H9 (cell line): ENCODE results near the gene KRT81. TPM values are rescaled to one million over a fixed set of nuclear protein-coding genes. Genes with fewer than 3 reads are reported as not detected.

Source experiments
- DNase-seq: peaks from one replicate; pipeline ENCODE4 v3.0.0-alpha.2; 2017
- H2AFZ ChIP-seq: one replicate; pipeline ENCODE4 v1.6.1; 2013; ENCODE audit warnings: mild to moderate bottlenecking, low read length, control low read depth, moderate library complexity
- H2AK5ac ChIP-seq: 2 replicates; pipeline ENCODE4 v1.6.1; 2013; ENCODE audit warnings: low read length, control low read depth, mixed read lengths; ENCODE audit not compliant: insufficient read length
- H2BK120ac ChIP-seq: one replicate; pipeline ENCODE4 v1.6.1; 2013; ENCODE audit warnings: low read depth, mild to moderate bottlenecking, low read length, control low read depth, inconsistent platforms; ENCODE audit not compliant: poor library complexity, severe bottlenecking
- H2BK12ac ChIP-seq: 2 replicates; pipeline ENCODE4 v1.6.1; 2013; ENCODE audit warnings: low read length, control low read depth, mixed read lengths, low read depth; ENCODE audit not compliant: insufficient read length
- H2BK15ac ChIP-seq: 2 replicates; pipeline ENCODE4 v1.6.1; 2013; ENCODE audit warnings: low read depth, low read length, control low read depth
- H2BK20ac ChIP-seq: one replicate; pipeline ENCODE4 v1.6.1; 2013; ENCODE audit warnings: low read depth, mild to moderate bottlenecking, low read length, control low read depth, inconsistent platforms; ENCODE audit not compliant: poor library complexity, severe bottlenecking
- H2BK5ac ChIP-seq: 2 replicates; pipeline ENCODE4 v1.6.1; 2013; ENCODE audit warnings: low read length, control low read depth, mixed read lengths; ENCODE audit not compliant: insufficient read length
- H3K14ac ChIP-seq: 2 replicates; pipeline ENCODE4 v1.6.1; 2013; ENCODE audit warnings: low read length, control low read depth; ENCODE audit not compliant: insufficient read depth
- H3K18ac ChIP-seq: 2 replicates; pipeline ENCODE4 v1.6.1; 2013; ENCODE audit warnings: low read depth, mild to moderate bottlenecking, mixed read lengths, low read length, control low read depth; ENCODE audit not compliant: insufficient read length
- H3K23ac ChIP-seq: 2 replicates; pipeline ENCODE4 v1.6.1; 2013; ENCODE audit warnings: low read length, control low read depth, mixed read lengths, low read depth; ENCODE audit not compliant: insufficient read length
- H3K23me2 ChIP-seq: 2 replicates; pipeline ENCODE4 v1.6.1; 2013; ENCODE audit warnings: low read depth, mild to moderate bottlenecking, mixed read lengths, low read length, control low read depth; ENCODE audit not compliant: insufficient read length, poor library complexity, severe bottlenecking
- H3K27ac ChIP-seq: 2 replicates; pipeline ENCODE4 v1.5.1; 2013; ENCODE audit warnings: low read length, control low read depth, mixed read lengths, low read depth; ENCODE audit not compliant: insufficient read length
- H3K27me3 ChIP-seq: 2 replicates; pipeline ENCODE4 v1.6.1; 2013; ENCODE audit warnings: low read length, control low read depth, inconsistent platforms; ENCODE audit not compliant: insufficient read depth
- H3K4ac ChIP-seq: 2 replicates; pipeline ENCODE4 v1.6.1; 2013; ENCODE audit warnings: low read depth, mild to moderate bottlenecking, control low read depth, inconsistent platforms, low read length, moderate library complexity
- H3K4me1 ChIP-seq: 2 replicates; pipeline ENCODE4 v1.6.1; 2013; ENCODE audit warnings: low read length, control low read depth, inconsistent platforms; ENCODE audit not compliant: insufficient read depth
- H3K4me2 ChIP-seq: 2 replicates; pipeline ENCODE4 v1.6.1; 2013; ENCODE audit warnings: low read length, control low read depth, mixed read lengths; ENCODE audit not compliant: insufficient read length, insufficient read depth
- H3K56ac ChIP-seq: 2 replicates; pipeline ENCODE4 v1.6.1; 2013; ENCODE audit warnings: low read depth, mild to moderate bottlenecking, mixed read lengths, low read length, control low read depth; ENCODE audit not compliant: insufficient read length
- H3K79me1 ChIP-seq: 2 replicates; pipeline ENCODE4 v1.6.1; 2013; ENCODE audit warnings: low read depth, mild to moderate bottlenecking, moderate library complexity, low read length, control low read depth, inconsistent platforms; ENCODE audit not compliant: insufficient read depth, poor library complexity, severe bottlenecking
- H3K79me2 ChIP-seq: 2 replicates; pipeline ENCODE4 v1.6.1; 2013; ENCODE audit warnings: low read length, control low read depth, inconsistent platforms; ENCODE audit not compliant: insufficient read depth
- H3K9ac ChIP-seq: 2 replicates; pipeline ENCODE4 v1.6.1; 2013; ENCODE audit warnings: low read length, control low read depth, mixed read lengths; ENCODE audit not compliant: insufficient read length; ENCODE audit errors: extremely low read depth
- H3K9me3 ChIP-seq: one replicate; pipeline ENCODE4 v1.6.1; 2013; ENCODE audit warnings: low read depth, low read length, inconsistent platforms; ENCODE audit not compliant: control insufficient read depth
- H3T11ph ChIP-seq: one replicate; pipeline ENCODE4 v1.6.1; 2013; ENCODE audit warnings: mild to moderate bottlenecking, low read length, control low read depth, inconsistent platforms
- H4K20me1 ChIP-seq: one replicate; pipeline ENCODE4 v1.6.1; 2013; ENCODE audit not compliant: control insufficient read depth, insufficient read length, insufficient read depth
- H4K5ac ChIP-seq: 2 replicates; pipeline ENCODE4 v1.6.1; 2013; ENCODE audit warnings: low read depth, mild to moderate bottlenecking, mixed read lengths, low read length, control low read depth; ENCODE audit not compliant: insufficient read length
- H4K8ac ChIP-seq: replicated peaks from 2 replicates; pipeline ENCODE4 v1.6.1; 2013; ENCODE audit warnings: low read length, control low read depth, mixed read lengths, low read depth; ENCODE audit not compliant: insufficient read length
- H4K91ac ChIP-seq: 2 replicates; pipeline ENCODE4 v1.6.1; 2013; ENCODE audit warnings: low read depth, mild to moderate bottlenecking, moderate library complexity, mixed read lengths, low read length, control low read depth; ENCODE audit not compliant: insufficient read length
- H3K27ac Mint-ChIP-seq, 3 experiments: 2 replicates in 2 of 3; 3 replicates in 1 of 3; pipeline ENCODE4 v1.8.0; 2020 to 2021; ENCODE audit warnings: mixed read lengths in 3 of 3, mild to moderate bottlenecking in 1 of 3, moderate library complexity in 1 of 3
- H3K27me3 Mint-ChIP-seq: 2 replicates; pipeline ENCODE4 v1.8.0; 2021; ENCODE audit warnings: low read depth, mild to moderate bottlenecking, moderate library complexity, mixed read lengths
- H3K36me3 Mint-ChIP-seq, 3 experiments: 2 replicates in 2 of 3; 3 replicates in 1 of 3; pipeline ENCODE4 v1.8.0; 2020 to 2021; ENCODE audit warnings: low read depth in 3 of 3, mixed read lengths in 3 of 3; ENCODE audit not compliant: insufficient read depth in 1 of 3
- H3K4me1 Mint-ChIP-seq, 2 experiments: 2 replicates each; pipeline ENCODE4 v1.8.0; 2020; ENCODE audit warnings: mixed read lengths in 2 of 2
- H3K4me3 Mint-ChIP-seq, 2 experiments: 2 replicates in 1 of 2; 3 replicates in 1 of 2; pipeline ENCODE4 v1.8.0; 2020 to 2021; ENCODE audit warnings: mild to moderate bottlenecking in 2 of 2, mixed read lengths in 2 of 2, moderate library complexity in 1 of 2
- H3K9me3 Mint-ChIP-seq, 2 experiments: 2 replicates in 1 of 2; 3 replicates in 1 of 2; pipeline ENCODE4 v1.8.0; 2020; ENCODE audit warnings: mild to moderate bottlenecking in 2 of 2, mixed read lengths in 2 of 2, moderate library complexity in 1 of 2
- WGBS: extraction: QIAGEN DNeasy Blood & Tissue Kit; methylation state at CpG from one replicate; pipeline ENCODE4 v1.1.7; 2013; ENCODE audit warnings: missing lambda C conversion rate, low lambda C conversion rate, mixed read lengths; ENCODE audit not compliant: insufficient read length; ENCODE audit errors: extremely low coverage; 5-methylcytosine and 5-hydroxymethylcytosine counted together
- total RNA-seq: library from RNA; stranded (reverse); gene quantifications from 2 replicates; pipeline ENCODE4 v1.2.1, GENCODE V29; 2021
- TF ChIP-seq, protein P1 (sequence below): fragments of 200-600 bp; sonication (generic); conservative IDR thresholded peaks from 3 replicates; pipeline ENCODE4 v1.8.0; 2021; ENCODE audit warnings: antibody characterized with exemption, mild to moderate bottlenecking

Gene KRT81
- total RNA-seq, 1 experiment from 2014 or later: not detected

DNA sequence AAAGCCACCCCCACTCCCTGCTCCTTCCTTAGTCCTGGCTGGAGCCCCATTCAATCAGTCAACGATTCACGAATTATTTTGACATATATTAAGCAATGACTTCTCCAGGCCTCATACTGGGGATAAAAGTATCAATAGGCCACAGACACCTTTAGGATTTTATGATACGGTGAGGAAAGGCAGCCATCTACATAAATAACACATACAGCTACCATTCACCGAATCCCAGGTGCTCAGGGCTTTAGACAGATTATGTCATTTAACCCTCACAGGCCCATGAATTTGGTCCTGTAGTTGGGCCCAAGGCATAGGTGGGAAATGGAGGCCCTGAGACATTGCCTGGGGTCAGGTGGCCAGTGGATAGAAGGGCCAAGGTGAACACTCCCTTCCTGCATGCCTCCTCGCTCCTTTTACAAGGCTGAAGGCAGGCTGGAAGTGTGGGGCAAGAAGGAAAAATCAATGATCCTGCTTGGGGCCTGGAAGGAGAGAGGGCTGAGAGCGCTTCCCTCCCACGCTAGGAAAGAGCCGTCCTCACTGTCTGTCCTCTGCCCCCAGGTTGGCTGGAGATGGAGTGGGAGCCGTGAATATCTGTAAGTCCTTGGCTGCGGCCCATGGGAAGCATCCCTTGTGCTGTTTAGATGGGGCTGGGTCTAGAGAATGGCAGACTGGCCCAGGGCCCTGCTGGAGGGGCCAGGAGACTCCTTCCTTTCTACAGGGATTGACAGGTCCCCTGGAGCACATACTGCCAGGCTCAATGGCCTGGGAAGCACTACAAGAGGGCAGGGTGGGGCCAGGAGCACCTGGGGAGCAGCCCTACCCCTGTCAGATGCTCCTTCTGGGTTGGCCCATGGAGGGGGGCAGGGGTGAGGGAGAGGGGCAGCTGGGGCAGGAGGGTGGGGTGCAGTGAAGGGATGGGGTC lies 43.5 kb downstream of the KRT81 start:
- TF ChIP-seq, protein P1, sequence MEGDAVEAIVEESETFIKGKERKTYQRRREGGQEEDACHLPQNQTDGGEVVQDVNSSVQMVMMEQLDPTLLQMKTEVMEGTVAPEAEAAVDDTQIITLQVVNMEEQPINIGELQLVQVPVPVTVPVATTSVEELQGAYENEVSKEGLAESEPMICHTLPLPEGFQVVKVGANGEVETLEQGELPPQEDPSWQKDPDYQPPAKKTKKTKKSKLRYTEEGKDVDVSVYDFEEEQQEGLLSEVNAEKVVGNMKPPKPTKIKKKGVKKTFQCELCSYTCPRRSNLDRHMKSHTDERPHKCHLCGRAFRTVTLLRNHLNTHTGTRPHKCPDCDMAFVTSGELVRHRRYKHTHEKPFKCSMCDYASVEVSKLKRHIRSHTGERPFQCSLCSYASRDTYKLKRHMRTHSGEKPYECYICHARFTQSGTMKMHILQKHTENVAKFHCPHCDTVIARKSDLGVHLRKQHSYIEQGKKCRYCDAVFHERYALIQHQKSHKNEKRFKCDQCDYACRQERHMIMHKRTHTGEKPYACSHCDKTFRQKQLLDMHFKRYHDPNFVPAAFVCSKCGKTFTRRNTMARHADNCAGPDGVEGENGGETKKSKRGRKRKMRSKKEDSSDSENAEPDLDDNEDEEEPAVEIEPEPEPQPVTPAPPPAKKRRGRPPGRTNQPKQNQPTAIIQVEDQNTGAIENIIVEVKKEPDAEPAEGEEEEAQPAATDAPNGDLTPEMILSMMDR: no peak
- Histone ChIP-seq H3K56ac (no peak overlapping the region), H2BK15ac (no peak overlapping the region), H3K23me2 (no peaks in the 10 kb centered on the region), H3K27ac (no peak overlapping the region), H3K23ac (no peak overlapping the region), H2BK120ac (no peak overlapping the region), H3K9me3 (no peaks in the 10 kb centered on the region), H4K20me1 (no peaks in the 10 kb centered on the region), H2BK12ac (no peak overlapping the region), H3K79me1 (no peaks in the 10 kb centered on the region), H3K4me1 (peaks cover 5% of the 10 kb centered on the region; the same call in 1 of the 2 replicates), H2BK20ac (no peak overlapping the region), H2BK5ac (no peak overlapping the region), H2AK5ac (no peak overlapping the region), H3T11ph (no peak overlapping the region), H4K5ac (no peak overlapping the region), H3K14ac (no peak overlapping the region), H3K27me3 (no peaks in the 10 kb centered on the region; the same call in 1 of the 2 replicates), H3K18ac (no peak overlapping the region), H4K91ac (no peak overlapping the region), H3K9ac (no peak overlapping the region), H3K4ac (no peak overlapping the region), H2AFZ (no peak overlapping the region), H3K4me2 (no peak overlapping the region), H3K79me2 (no peaks in the 10 kb centered on the region), H4K8ac (no peak overlapping the region)
- peaks cover 0 to 10% (median 2%) of the 10 kb centered on the region in 3 experiments; a peak in 3 of 7 replicates for H3K36me3 Mint-ChIP-seq
- peaks cover 33 to 44% of the 10 kb centered on the region in 2 experiments for H3K4me1 Mint-ChIP-seq
- H3K9me3 Mint-ChIP-seq: no peaks in the 10 kb centered on the region
- H3K4me3 Mint-ChIP-seq: no peak overlapping the region; a peak in 1 of 5 replicates
- peak overlapping the region in 2 of 3 experiments; percentile 45 to 68; a peak in 4 of 7 replicates for H3K27ac Mint-ChIP-seq
- no CpG with 5 or more reads among the region's 10 CpGs for WGBS
- peaks cover 55% of the 10 kb centered on the region for H3K27me3 Mint-ChIP-seq
- peak; percentile 22 for DNase-seq
